ENCODE data around the gene PCDHGC4. TPM values are rescaled to one million over a fixed set of nuclear protein-coding genes. Genes with fewer than 3 reads are reported as not detected.

PCDHGC4 gene
- total RNA-seq, 1 donor from 2014 or later, result 0.69 TPM

DNA sequence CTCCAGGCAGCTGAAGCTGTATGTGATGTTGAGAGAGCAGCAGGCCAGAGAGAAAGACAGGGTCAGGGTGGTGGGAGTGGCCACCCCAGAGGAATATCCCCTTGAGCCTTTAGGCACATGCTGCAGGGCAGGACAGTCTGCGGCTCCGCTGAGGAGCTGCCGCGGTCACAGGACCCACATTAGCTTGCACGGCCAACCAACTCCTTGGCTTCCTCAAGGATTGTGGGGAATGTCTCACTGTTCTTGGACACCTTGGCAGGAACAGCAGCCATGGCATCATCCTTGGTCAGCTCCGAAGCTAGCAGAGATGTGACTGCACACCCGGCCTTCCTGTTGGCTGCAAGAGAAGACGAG is 31.8 kb downstream of the PCDHGC4 start:
- DNase-seq, result no peak
- Mint-ChIP-seq H3K4me3 (no peak overlapping the region), H3K4me1 (peaks cover 44% of the 10 kb centered on the region), H3K27me3 (no peaks in the 10 kb centered on the region), H3K9me3 (no peaks in the 10 kb centered on the region), H3K36me3 (ENCODE audit: low read depth) (peaks cover 73% of the 10 kb centered on the region), H3K27ac (no peak overlapping the region)
- no peak for ATAC-seq (ENCODE audit: low read depth)
- ChIA-PET CTCF (interaction anchor here (1.6 to 2.4 kb wide), 2 partner anchors 47 to 96 kb away, joined by 4 to 9 read pairs; partner anchors contain the start of gene PCDHGA11), POLR2A (no interaction called here)
- no peak for TF ChIP-seq CTCF (IDR thresholded peaks at IDR 0.05)
- intact Hi-C loops (cut with micrococcal nuclease), result no loop called here

- no peak overlapping the region for H3K4me3 Mint-ChIP-seq
- ATAC-seq (ENCODE audit: low read depth) (no peak), DNase-seq (no peak)
- H3K9me3 Mint-ChIP-seq, result no peaks in the 10 kb centered on the region
- no peak for TF ChIP-seq CTCF (IDR thresholded peaks at IDR 0.05)
- peaks cover 42% of the 10 kb centered on the region for H3K4me1 Mint-ChIP-seq
- CTCF ChIA-PET, result interaction anchor here (1.4 to 1.6 kb wide), 2 partner anchors 47 to 50 kb away, joined by 4 read pairs; no protein-coding TSS in a partner anchor
- H3K36me3 Mint-ChIP-seq (ENCODE audit: low read depth), result peaks cover 80% of the 10 kb centered on the region
- no peak overlapping the region for H3K27ac Mint-ChIP-seq
- intact Hi-C loops (cut with micrococcal nuclease), result no loop called here
- POLR2A ChIA-PET, result no interaction called here
- no peaks in the 10 kb centered on the region for H3K27me3 Mint-ChIP-seq
Observed at GRCh38 chr5:141517312-141517711, 32.5 kb downstream of the PCDHGC4 start.

DNA sequence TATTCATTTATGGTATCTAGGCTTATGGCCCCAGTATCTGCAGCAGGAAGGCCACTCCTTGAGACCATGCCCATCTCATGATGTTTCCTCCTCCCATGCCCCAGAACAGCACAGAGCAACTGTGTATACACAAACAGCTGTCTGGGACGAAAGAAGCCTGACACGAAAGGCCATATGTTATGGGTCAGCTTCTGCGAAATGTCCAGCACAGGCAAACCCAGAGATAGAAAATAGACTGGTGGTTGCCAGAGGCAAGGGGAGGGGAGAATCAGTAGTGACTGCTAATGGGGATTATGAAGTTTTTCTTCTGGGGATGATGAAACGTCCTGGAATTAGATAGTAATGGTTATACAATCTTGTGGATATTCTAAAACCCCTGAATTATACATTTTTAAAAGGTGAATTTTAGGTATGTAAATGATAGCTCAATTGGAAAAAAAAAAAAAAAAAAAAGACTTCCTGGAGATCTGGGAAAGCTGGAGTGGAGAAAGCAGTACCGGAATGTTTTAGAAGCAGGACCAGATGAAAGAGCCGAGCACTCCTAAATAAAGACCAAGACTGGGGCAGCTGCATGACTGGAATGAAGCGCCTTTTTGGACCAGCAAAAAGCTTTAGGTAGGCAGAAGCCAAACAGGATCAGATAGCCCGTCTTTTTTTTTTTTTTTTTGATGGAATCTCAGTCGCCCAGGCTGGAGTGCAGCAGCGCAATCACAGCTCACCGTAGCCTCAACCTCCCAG is 33.2 kb downstream of the PCDHGC4 start:
- peaks cover 86% of the 10 kb centered on the region for H3K36me3 Mint-ChIP-seq (ENCODE audit: low read depth)

DNA sequence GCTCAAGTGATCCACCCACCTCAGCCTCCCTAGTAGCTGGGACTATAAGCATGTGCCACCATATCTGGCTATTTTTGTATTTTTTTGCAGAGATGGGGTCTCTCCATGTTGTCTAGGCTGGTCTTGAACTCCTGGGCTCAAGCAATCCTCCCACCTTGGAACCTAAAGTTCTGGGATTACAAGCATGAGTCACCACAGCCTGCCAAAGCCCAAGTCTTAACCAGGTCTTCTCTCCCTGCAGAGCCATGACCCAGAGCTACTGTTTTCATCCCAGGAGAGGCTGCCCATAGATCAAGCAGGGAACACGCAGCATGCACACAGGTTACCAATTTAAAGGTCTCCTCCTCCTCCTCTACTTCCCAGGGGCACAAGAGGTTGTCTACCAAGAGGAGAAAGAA is 33.8 kb downstream of the PCDHGC4 start:
- H3K27ac Mint-ChIP-seq, result no peak overlapping the region
- CTCF ChIA-PET, result interaction anchor here (0.9 kb wide), 1 partner anchor 42 kb away, joined by 3 read pairs; no protein-coding TSS in a partner anchor

More for the DNA sequence above, 33.2 kb downstream of the PCDHGC4 start:
- TF ChIP-seq CTCF (IDR thresholded peaks at IDR 0.05), result no peak
- ChIA-PET POLR2A (no interaction called here), CTCF (interaction anchor here (0.7 to 1.4 kb wide), 2 partner anchors 40 to 49 kb away, joined by 3 to 4 read pairs; no protein-coding TSS in a partner anchor)
- intact Hi-C loops (cut with micrococcal nuclease), result no loop called here
- Mint-ChIP-seq H3K4me1 (peaks cover 42% of the 10 kb centered on the region), H3K27ac (no peak overlapping the region), H3K4me3 (no peak overlapping the region), H3K27me3 (no peaks in the 10 kb centered on the region), H3K9me3 (no peaks in the 10 kb centered on the region)
- ATAC-seq (ENCODE audit: low read depth), result no peak
- DNase-seq, result no peak

More for the DNA sequence above, 33.8 kb downstream of the PCDHGC4 start:
- H3K9me3 Mint-ChIP-seq, result no peaks in the 10 kb centered on the region
- POLR2A ChIA-PET, result no interaction called here
- no peak for DNase-seq
- ATAC-seq (ENCODE audit: low read depth), result no peak
- intact Hi-C loops (cut with micrococcal nuclease), result no loop called here
- peaks cover 38% of the 10 kb centered on the region for H3K4me1 Mint-ChIP-seq
- no peaks in the 10 kb centered on the region for H3K27me3 Mint-ChIP-seq
- H3K36me3 Mint-ChIP-seq (ENCODE audit: low read depth), result peaks cover 91% of the 10 kb centered on the region
- no peak for TF ChIP-seq CTCF (IDR thresholded peaks at IDR 0.05)
- H3K4me3 Mint-ChIP-seq, result no peak overlapping the region
